COLO668 (cell line): ENCODE results near the gene VPS37B.
"Not testable (repeated sequence)": the region's sequence is repeated elsewhere in the genome, so short reads cannot be mapped to it uniquely, and the experiment has no call there.

Experiments
- DNase-seq: peaks from one replicate; lab custom pipeline; 2025; ENCODE audit not compliant: unreplicated experiment; lab: John Stamatoyannopoulos, UW

Gene VPS37B

GRCh38 chr12:122909442-122910288 lies 13.7 kb upstream of the VPS37B start:
- DNase-seq = peak; percentile 50

- DNase-seq = no peak
Measured at GRCh38 chr12:122908915-122909314, 13.0 kb upstream of the VPS37B start.

GRCh38 chr12:122905258-122905657 lies 9.3 kb upstream of the VPS37B start:
- not testable (repeated sequence) for DNase-seq

GRCh38 chr12:122903693-122904034 lies 7.7 kb upstream of the VPS37B start:
- DNase-seq = no peak

GRCh38 chr12:122902854-122903692 lies 7.1 kb upstream of the VPS37B start:
- no peak for DNase-seq

- no peak for DNase-seq
Measured at GRCh38 chr12:122899887-122900286, 4.0 kb upstream of the VPS37B start.

GRCh38 chr12:122896662-122897061 lies 738 bp upstream of the VPS37B start:
- DNase-seq = no peak

- DNase-seq = no peak
Measured at GRCh38 chr12:122895320-122895703, 612 bp downstream of the VPS37B start.

GRCh38 chr12:122894193-122895121 lies 1.5 kb downstream of the VPS37B start:
- no peak for DNase-seq

- DNase-seq = no peak
Measured at GRCh38 chr12:122893208-122894153, 2.4 kb downstream of the VPS37B start.

- DNase-seq = not testable (repeated sequence)
Measured at GRCh38 chr12:122892724-122893123, 3.2 kb downstream of the VPS37B start.

- DNase-seq = no peak
Measured at GRCh38 chr12:122891661-122892525, 4.0 kb downstream of the VPS37B start.

GRCh38 chr12:122889761-122890520 lies 6.0 kb downstream of the VPS37B start:
- DNase-seq = no peak

- peak; percentile 54 for DNase-seq
Measured at GRCh38 chr12:122888232-122888752, 7.6 kb downstream of the VPS37B start.

- DNase-seq = no peak
Measured at GRCh38 chr12:122887819-122888212, 8.1 kb downstream of the VPS37B start.

GRCh38 chr12:122886851-122887818 lies 8.8 kb downstream of the VPS37B start:
- DNase-seq = no peak

GRCh38 chr12:122886161-122886560 lies 9.8 kb downstream of the VPS37B start:
- no peak for DNase-seq
